CD4-positive, alpha-beta T cell treated with Interleukin-4 for 4 hours (primary cell): ENCODE measurements around the gene DNTT.

Experiments used
- DNase-seq: peaks from one replicate; pipeline ENCODE4 v3.0.0-alpha.2; 2020

Gene DNTT

GRCh38 chr10:96387161-96387560, 82.9 kb downstream of the DNTT start:
- DNase-seq = no peak

- no peak for DNase-seq
Observed at GRCh38 chr10:96387601-96388000, 83.4 kb downstream of the DNTT start.
